ENCODE results near the gene GOSR1.
"Not testable (repeated sequence)": the region's sequence is repeated elsewhere in the genome, so short reads cannot be mapped to it uniquely, and the experiment has no call there.

The GOSR1 gene

GRCh38 chr17:30477083-30477773, at the start of gene GOSR1:
Gene GOSR1 (plus strand): TSS chr17:30477408. CDS start chr17:30477434, 26 bp downstream.
- DNase-seq = peak; percentile 87 to 89

- DNase-seq = no peak
Measured at GRCh38 chr17:30427611-30428010, 49.6 kb upstream of the GOSR1 start.

GRCh38 chr17:30429155-30429554, 48.1 kb upstream of the GOSR1 start:
- no peak for DNase-seq

- no peak for DNase-seq
Measured at GRCh38 chr17:30433514-30433913, 43.7 kb upstream of the GOSR1 start.

GRCh38 chr17:30436729-30437128, 40.5 kb upstream of the GOSR1 start:
- no peak for DNase-seq

- DNase-seq = no peak
Measured at GRCh38 chr17:30443721-30444120, 33.5 kb upstream of the GOSR1 start.

- DNase-seq = not testable (repeated sequence)
Measured at GRCh38 chr17:30446640-30447039, 30.6 kb upstream of the GOSR1 start.

- no peak for DNase-seq
Measured at GRCh38 chr17:30449480-30449879, 27.7 kb upstream of the GOSR1 start.

GRCh38 chr17:30450125-30451027, 26.8 kb upstream of the GOSR1 start:
- DNase-seq = no peak

- no peak for DNase-seq
Measured at GRCh38 chr17:30454635-30455034, 22.6 kb upstream of the GOSR1 start.

- no peak for DNase-seq
Measured at GRCh38 chr17:30458371-30458770, 18.8 kb upstream of the GOSR1 start.

GRCh38 chr17:30458797-30459413, 18.3 kb upstream of the GOSR1 start:
- not testable (repeated sequence) for DNase-seq

- DNase-seq = no peak
Measured at GRCh38 chr17:30468465-30468864, 8.7 kb upstream of the GOSR1 start.

- DNase-seq = no peak
Measured at GRCh38 chr17:30472238-30472890, 4.8 kb upstream of the GOSR1 start.

- no peak for DNase-seq
Measured at GRCh38 chr17:30475206-30475605, 2.0 kb upstream of the GOSR1 start.

- DNase-seq = peak; percentile 18 to 21
Measured at GRCh38 chr17:30476726-30477082, 504 bp upstream of the GOSR1 start.

GRCh38 chr17:30477774-30478115, 537 bp downstream of the GOSR1 start:
- DNase-seq = no peak

GRCh38 chr17:30482555-30482954, 5.3 kb downstream of the GOSR1 start:
- no peak for DNase-seq

GRCh38 chr17:30483159-30483558, 6.0 kb downstream of the GOSR1 start:
- DNase-seq = no peak

- DNase-seq = no peak
Measured at GRCh38 chr17:30493780-30494179, 16.6 kb downstream of the GOSR1 start.

GRCh38 chr17:30495586-30495985, 18.4 kb downstream of the GOSR1 start:
- DNase-seq = no peak

- DNase-seq = no peak
Measured at GRCh38 chr17:30503558-30503957, 26.4 kb downstream of the GOSR1 start.

GRCh38 chr17:30505868-30506417, 28.7 kb downstream of the GOSR1 start:
- no peak for DNase-seq
